A673 (cell line): Measurements from ENCODE around the gene ENHO. TPM values are rescaled to one million over a fixed set of nuclear protein-coding genes. Genes with fewer than 3 reads are reported as not detected.

Experiments used
- BruUV-seq: library from RNA; stranded (reverse); fragments of 400-500 nt; replicated peaks from 2 replicates; lab custom pipeline; 2021; lab: Mats Ljungman, UMichigan
- CTCF ChIA-PET: fragments of 300-600 bp; sonication (Branson Sonifier 250); formaldehyde crosslinking; loops from one replicate; lab custom pipeline; 2022; ENCODE audit warnings: antibody characterized with exemption; lab: Charles Lee
- POLR2A ChIA-PET: fragments of 300-600 bp; sonication (Branson Sonifier 250); formaldehyde crosslinking; loops from one replicate; lab custom pipeline; 2022; ENCODE audit warnings: antibody characterized with exemption; ENCODE audit not compliant: low non-redundant PET; lab: Charles Lee
- DNase-seq: peaks from one replicate; pipeline ENCODE4 v3.0.0-alpha.2; 2015; ENCODE audit warnings: low spot score
- H3K27ac ChIP-seq: fragments of 200-600 bp; sonication (generic); 2 replicates; pipeline ENCODE4 v1.5.1; 2016; ENCODE audit warnings: mixed run types, low read depth, mild to moderate bottlenecking, mixed read lengths, antibody characterized with exemption, low read length; ENCODE audit not compliant: poor library complexity, severe bottlenecking
- H3K27me3 ChIP-seq: fragments of 200-600 bp; sonication (generic); replicated peaks from 2 replicates; pipeline ENCODE4 v1.6.1; 2017; ENCODE audit warnings: mixed run types, low read depth, mild to moderate bottlenecking, mixed read lengths, antibody characterized with exemption, low read length; ENCODE audit not compliant: insufficient read depth, poor library complexity
- H3K36me3 ChIP-seq: fragments of 200-600 bp; sonication (generic); 2 replicates; pipeline ENCODE4 v1.6.1; 2016; ENCODE audit warnings: mixed run types, mild to moderate bottlenecking, mixed read lengths, antibody characterized with exemption, low read length; ENCODE audit not compliant: insufficient read depth, poor library complexity, severe bottlenecking
- H3K4me1 ChIP-seq: fragments of 200-600 bp; sonication (generic); 2 replicates; pipeline ENCODE4 v1.6.1; 2017; ENCODE audit warnings: mixed run types, mild to moderate bottlenecking, mixed read lengths, antibody characterized with exemption, low read length; ENCODE audit not compliant: insufficient read depth, poor library complexity, severe bottlenecking
- H3K4me3 ChIP-seq: fragments of 200-600 bp; sonication (generic); 2 replicates; pipeline ENCODE4 v1.5.1; 2016; ENCODE audit warnings: low read depth, mixed run types, mild to moderate bottlenecking, mixed read lengths, low read length; ENCODE audit not compliant: poor library complexity, severe bottlenecking
- H3K9me3 ChIP-seq: fragments of 200-600 bp; sonication (generic); 2 replicates; pipeline ENCODE4 v1.6.1; 2016; ENCODE audit warnings: mixed run types, low read depth, mild to moderate bottlenecking, mixed read lengths, antibody characterized with exemption, low read length; ENCODE audit not compliant: poor library complexity, severe bottlenecking
- EZH2 ChIP-seq: fragments of 200-600 bp; sonication (generic); IDR thresholded peaks from 2 replicates; pipeline ENCODE4 v1.6.1; 2017; ENCODE audit warnings: borderline replicate concordance, low read depth, mild to moderate bottlenecking, mixed read lengths, antibody characterized with exemption, low read length; ENCODE audit not compliant: poor library complexity, severe bottlenecking
- intact Hi-C: fragments of 100-400 bp; cut with micrococcal nuclease; formaldehyde crosslinking; loops from one replicate; pipeline ENCODE4 v1.10.0; 2022; ENCODE audit not compliant: unreplicated experiment
- total RNA-seq: library from RNA; stranded (reverse); gene quantifications from 2 replicates; pipeline ENCODE4 v1.2.3, GENCODE V29; 2021
- TF ChIP-seq, protein P1 (sequence below): fragments of 300-800, 200-600 bp; sonication (generic); conservative IDR thresholded peaks from 2 replicates; pipeline ENCODE4 v1.5.1; 2017; ENCODE audit warnings: low read depth, mild to moderate bottlenecking, antibody characterized with exemption, low read length, moderate library complexity, mixed read lengths

Gene ENHO
- total RNA-seq, 1 experiment from 2014 or later, result 1.2 TPM

DNA sequence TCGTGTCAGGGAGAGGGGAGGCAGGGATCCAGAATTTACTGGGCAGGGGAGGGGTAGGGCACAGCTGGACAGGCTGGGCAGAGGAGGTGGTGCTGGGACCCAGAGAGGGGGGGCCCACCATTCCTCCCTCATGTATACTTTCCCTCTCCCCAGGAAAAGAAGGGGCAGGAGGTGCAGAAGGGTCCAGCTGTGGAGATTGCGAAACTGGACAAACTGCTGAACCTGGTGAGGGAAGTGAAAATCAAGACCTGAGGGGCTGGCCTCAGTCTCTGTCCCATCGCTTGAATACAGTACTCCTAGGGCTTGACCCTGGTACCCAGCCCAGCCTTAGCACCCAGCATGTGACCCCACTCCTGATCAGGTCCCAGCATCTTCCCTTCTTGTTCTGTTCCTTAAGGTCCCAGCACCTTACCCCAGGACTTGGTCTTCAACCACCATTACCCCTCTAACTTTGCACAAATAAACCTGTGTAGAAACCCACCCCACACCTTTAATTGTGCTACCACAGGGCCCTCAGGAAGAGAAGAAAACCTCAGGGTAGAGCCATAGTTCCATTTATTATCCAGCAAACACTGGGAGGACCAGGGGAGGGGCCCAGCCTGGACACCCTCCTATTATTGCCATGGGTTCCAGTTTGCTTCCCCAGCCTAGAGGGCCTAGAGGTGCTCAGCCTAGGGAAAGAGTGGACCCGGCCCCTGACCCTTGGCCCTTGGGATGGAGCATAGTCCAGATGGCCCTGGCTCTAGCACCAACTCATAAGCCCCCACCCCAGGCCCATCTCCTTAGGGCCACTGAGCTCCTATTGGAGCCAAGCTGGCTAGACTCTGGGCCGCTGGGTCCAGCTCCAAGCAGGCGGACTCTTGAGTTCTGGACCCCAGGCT, 2.0 kb downstream of the ENHO start:
- no peaks in the 10 kb centered on the region for H3K9me3 ChIP-seq
- intact Hi-C loops, result no loop called here
- TF ChIP-seq, protein P1, sequence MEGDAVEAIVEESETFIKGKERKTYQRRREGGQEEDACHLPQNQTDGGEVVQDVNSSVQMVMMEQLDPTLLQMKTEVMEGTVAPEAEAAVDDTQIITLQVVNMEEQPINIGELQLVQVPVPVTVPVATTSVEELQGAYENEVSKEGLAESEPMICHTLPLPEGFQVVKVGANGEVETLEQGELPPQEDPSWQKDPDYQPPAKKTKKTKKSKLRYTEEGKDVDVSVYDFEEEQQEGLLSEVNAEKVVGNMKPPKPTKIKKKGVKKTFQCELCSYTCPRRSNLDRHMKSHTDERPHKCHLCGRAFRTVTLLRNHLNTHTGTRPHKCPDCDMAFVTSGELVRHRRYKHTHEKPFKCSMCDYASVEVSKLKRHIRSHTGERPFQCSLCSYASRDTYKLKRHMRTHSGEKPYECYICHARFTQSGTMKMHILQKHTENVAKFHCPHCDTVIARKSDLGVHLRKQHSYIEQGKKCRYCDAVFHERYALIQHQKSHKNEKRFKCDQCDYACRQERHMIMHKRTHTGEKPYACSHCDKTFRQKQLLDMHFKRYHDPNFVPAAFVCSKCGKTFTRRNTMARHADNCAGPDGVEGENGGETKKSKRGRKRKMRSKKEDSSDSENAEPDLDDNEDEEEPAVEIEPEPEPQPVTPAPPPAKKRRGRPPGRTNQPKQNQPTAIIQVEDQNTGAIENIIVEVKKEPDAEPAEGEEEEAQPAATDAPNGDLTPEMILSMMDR, result no peak
- no peak for TF ChIP-seq EZH2
- no peak for DNase-seq
- no peak overlapping the region for H3K4me3 ChIP-seq
- POLR2A ChIA-PET, result no interaction called here
- no peaks in the 10 kb centered on the region for H3K27me3 ChIP-seq
- H3K27ac ChIP-seq, result no peak overlapping the region
- H3K36me3 ChIP-seq, result no peaks in the 10 kb centered on the region
- CTCF ChIA-PET, result no interaction called here
- peaks cover 10% of the 10 kb centered on the region for H3K4me1 ChIP-seq
- BruUV-seq, result no TSS peak

DNA sequence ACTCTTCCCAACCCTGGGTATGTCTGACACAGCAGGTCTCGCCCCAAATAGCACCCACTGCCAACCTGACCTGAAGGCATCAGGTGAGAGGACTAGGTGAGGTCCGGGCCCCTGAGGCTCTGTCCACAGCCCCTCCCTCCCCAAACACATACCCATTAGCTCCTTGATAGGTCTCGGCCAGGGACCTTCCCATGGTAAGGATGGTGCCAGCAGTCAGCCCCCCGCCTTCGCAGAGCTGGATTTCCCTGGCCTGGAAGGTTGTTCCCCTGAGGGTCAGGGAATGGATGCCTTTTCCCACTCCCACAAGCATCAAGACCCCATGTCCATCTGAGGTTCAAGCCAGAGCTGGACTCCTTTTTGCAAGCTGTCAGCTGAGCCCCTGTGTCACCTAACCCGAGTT, 2.7 kb downstream of the ENHO start:
- H3K36me3 ChIP-seq, result no peaks in the 10 kb centered on the region
- ChIA-PET CTCF (no interaction called here), POLR2A (no interaction called here)
- intact Hi-C loops, result no loop called here
- TF ChIP-seq, protein P1, result no peak
- no peak for TF ChIP-seq EZH2
- no peaks in the 10 kb centered on the region for H3K27me3 ChIP-seq
- no peak overlapping the region for H3K4me3 ChIP-seq
- no peak for DNase-seq
- BruUV-seq, result no TSS peak
- no peaks in the 10 kb centered on the region for H3K9me3 ChIP-seq
- H3K4me1 ChIP-seq, result peaks cover 9% of the 10 kb centered on the region
- no peak overlapping the region for H3K27ac ChIP-seq

DNA sequence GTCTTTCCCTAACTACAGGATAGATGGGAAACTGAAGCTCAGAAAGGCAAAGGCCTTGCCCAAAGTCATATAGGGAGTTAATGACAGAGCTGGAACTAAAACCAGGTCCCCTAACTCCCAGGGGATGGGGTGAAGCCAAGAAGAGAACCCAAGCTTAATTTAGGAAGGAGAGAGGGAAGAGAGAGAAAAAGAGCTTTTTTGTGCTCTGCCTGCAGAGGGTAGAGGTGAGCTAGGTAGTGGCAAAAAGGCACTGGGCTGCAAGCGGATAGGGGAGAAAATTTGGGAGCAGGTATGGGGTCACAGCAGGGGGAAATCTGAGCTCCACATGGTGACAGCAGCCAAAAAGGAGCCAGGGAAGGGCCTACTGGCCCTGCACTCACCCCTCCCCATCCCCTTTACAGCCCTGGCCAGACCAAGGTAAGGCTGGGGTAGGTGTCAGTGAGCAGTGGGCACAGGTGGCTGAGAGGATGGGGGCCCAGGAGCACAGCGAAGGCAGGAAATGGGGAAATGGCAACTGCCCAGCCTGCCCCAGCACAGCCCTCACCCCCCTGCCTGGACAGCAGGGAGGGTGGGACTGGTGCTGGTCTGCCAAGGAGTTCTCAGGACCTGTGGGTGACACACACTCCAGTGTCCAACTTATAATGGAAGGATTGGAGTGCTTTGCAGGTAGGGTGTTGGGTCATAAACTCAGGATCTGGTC, 3.3 kb downstream of the ENHO start:
- TF ChIP-seq, protein P1, result no peak
- no peak for TF ChIP-seq EZH2
- Histone ChIP-seq H3K4me3 (no peak overlapping the region), H3K4me1 (peaks cover 3% of the 10 kb centered on the region), H3K9me3 (no peaks in the 10 kb centered on the region), H3K27me3 (no peaks in the 10 kb centered on the region), H3K36me3 (no peaks in the 10 kb centered on the region), H3K27ac (no peak overlapping the region)
- intact Hi-C loops, result no loop called here
- CTCF ChIA-PET, result no interaction called here
- POLR2A ChIA-PET, result interaction anchor here (0.5 to 0.7 kb wide), 2 partner anchors 74 to 314 kb away, joined by 3 read pairs; no protein-coding TSS in a partner anchor
- no peak for DNase-seq
- no TSS peak for BruUV-seq
